Vagina (tissue), 2 donors: ENCODE results near the gene UPB1. TPM values are rescaled to one million over a fixed set of nuclear protein-coding genes. Genes with fewer than 3 reads are reported as not detected.

Experiments
- DNase-seq, 2 donors: peaks; one replicate each; pipeline ENCODE4 v3.0.0-alpha.2; 2017; ENCODE audit errors: extremely low spot score in 2 of 2
- H3K27ac ChIP-seq: fragments of 200-600 bp; sonication (generic); one replicate; pipeline ENCODE4 v1.5.1; 2019
- H3K27me3 ChIP-seq: fragments of 200-600 bp; sonication (generic); one replicate; pipeline ENCODE4 v1.5.1; 2019
- H3K36me3 ChIP-seq, 2 donors: fragments of 200-600 bp; sonication (generic); one replicate each; pipeline ENCODE4 v1.5.1; 2017 to 2019
- H3K4me1 ChIP-seq: fragments of 200-600 bp; sonication (generic); one replicate; pipeline ENCODE4 v1.5.1; 2019
- H3K4me3 ChIP-seq, 2 donors: fragments of 200-600 bp; sonication (generic); 1 replicate in 1 of 2; 2 replicates in 1 of 2; pipeline ENCODE4 v1.5.1; 2016 to 2019
- H3K9me3 ChIP-seq: fragments of 200-600 bp; sonication (generic); one replicate; pipeline ENCODE4 v1.5.1; 2019
- CTCF ChIP-seq, 3 experiments: fragments of 450-650 bp in 2 of 3; fragments of 200-600 bp in 1 of 3; sonication (generic) in 1 of 3; IDR thresholded peaks; one replicate each; pipeline ENCODE4 v1.5.1; 2017 to 2019; ENCODE audit warnings: antibody characterized with exemption in 3 of 3, mild to moderate bottlenecking in 2 of 3, moderate library complexity in 2 of 3
- POLR2A ChIP-seq, 2 donors: fragments of 450-650 bp; IDR thresholded peaks; one replicate each; pipeline ENCODE4 v1.6.1; 2017; ENCODE audit warnings: antibody characterized with exemption in 2 of 2, mild to moderate bottlenecking in 2 of 2, moderate library complexity in 2 of 2
- POLR2AphosphoS5 ChIP-seq, 2 donors: sonication (generic); formaldehyde crosslinking; IDR thresholded peaks; one replicate each; pipeline ENCODE4 v1.9.0; 2017; ENCODE audit warnings: antibody characterized with exemption in 2 of 2, mild to moderate bottlenecking in 2 of 2, low read depth in 1 of 2; ENCODE audit not compliant: insufficient read depth in 1 of 2
- intact Hi-C: fragments of 100-400 bp; cut with DNase I; formaldehyde crosslinking; loops from one replicate; pipeline ENCODE4 v1.15.1; 2023
- total RNA-seq: library from RNA; depleted of rRNA; stranded (reverse); fragments of >200 nt; gene quantifications from one replicate; pipeline ENCODE4 v1.2.3, GENCODE V29; 2016

Gene UPB1
- total RNA-seq, 1 donor from 2014 or later = not detected

- DNase-seq = no peak
- no peak for TF ChIP-seq POLR2AphosphoS5 (IDR thresholded peaks at IDR 0.05; ENCODE audit: insufficient read depth in 1 of 2, low read depth in 1 of 2)
- no peak for TF ChIP-seq POLR2A (IDR thresholded peaks at IDR 0.05)
- TF ChIP-seq CTCF (IDR thresholded peaks at IDR 0.05) = no peak
- H3K27ac ChIP-seq = no peak overlapping the region
- H3K27me3 ChIP-seq = no peaks in the 10 kb centered on the region
- intact Hi-C loops = loop anchor here (5.0 kb wide), 1 partner anchor 80 kb away; no protein-coding TSS in a partner anchor
- no peak overlapping the region for H3K4me3 ChIP-seq
- no peaks in the 10 kb centered on the region for H3K4me1 ChIP-seq
- no peaks in the 10 kb centered on the region for H3K36me3 ChIP-seq
- H3K9me3 ChIP-seq = no peaks in the 10 kb centered on the region
These were observed 6.9 kb downstream of the UPB1 start for GRCh38 chr22:24502034-24502433.

- Histone ChIP-seq H3K27me3 (no peaks in the 10 kb centered on the region), H3K4me3 (no peak overlapping the region), H3K36me3 (no peaks in the 10 kb centered on the region), H3K9me3 (no peaks in the 10 kb centered on the region), H3K27ac (no peak overlapping the region), H3K4me1 (no peaks in the 10 kb centered on the region)
- DNase-seq = no peak
- intact Hi-C loops = loop anchor here (5.0 kb wide), 1 partner anchor 80 kb away; no protein-coding TSS in a partner anchor
- no peak for TF ChIP-seq POLR2A (IDR thresholded peaks at IDR 0.05)
- TF ChIP-seq CTCF (IDR thresholded peaks at IDR 0.05) = no peak
- no peak for TF ChIP-seq POLR2AphosphoS5 (IDR thresholded peaks at IDR 0.05; ENCODE audit: insufficient read depth in 1 of 2, low read depth in 1 of 2)
These were observed 7.4 kb downstream of the UPB1 start for GRCh38 chr22:24502541-24502940.

GRCh38 chr22:24503137-24503842 is 8.2 kb downstream of the UPB1 start:
- intact Hi-C loops = loop anchor here (5.0 kb wide), 1 partner anchor 81 kb away; no protein-coding TSS in a partner anchor
- H3K4me3 ChIP-seq = no peak overlapping the region
- no peaks in the 10 kb centered on the region for H3K9me3 ChIP-seq
- H3K36me3 ChIP-seq = no peaks in the 10 kb centered on the region
- DNase-seq = no peak
- TF ChIP-seq CTCF (IDR thresholded peaks at IDR 0.05) = peak; percentile 19 to 54 (median 22)
- no peak for TF ChIP-seq POLR2AphosphoS5 (IDR thresholded peaks at IDR 0.05; ENCODE audit: insufficient read depth in 1 of 2, low read depth in 1 of 2)
- no peaks in the 10 kb centered on the region for H3K4me1 ChIP-seq
- H3K27me3 ChIP-seq = no peaks in the 10 kb centered on the region
- H3K27ac ChIP-seq = no peak overlapping the region

- Histone ChIP-seq H3K9me3 (no peaks in the 10 kb centered on the region), H3K27me3 (no peaks in the 10 kb centered on the region), H3K4me3 (no peak overlapping the region), H3K27ac (no peak overlapping the region), H3K4me1 (no peaks in the 10 kb centered on the region), H3K36me3 (no peaks in the 10 kb centered on the region)
- TF ChIP-seq POLR2AphosphoS5 (IDR thresholded peaks at IDR 0.05; ENCODE audit: insufficient read depth in 1 of 2, low read depth in 1 of 2) = no peak
- no peak for TF ChIP-seq CTCF (IDR thresholded peaks at IDR 0.05)
- no peak for TF ChIP-seq POLR2A (IDR thresholded peaks at IDR 0.05)
- intact Hi-C loops = loop anchor here (5.0 kb wide), 1 partner anchor 82 kb away; no protein-coding TSS in a partner anchor
- DNase-seq = no peak
These were observed 8.8 kb downstream of the UPB1 start for GRCh38 chr22:24503843-24504338.

- no peak for DNase-seq
- no peaks in the 10 kb centered on the region for H3K27me3 ChIP-seq
- no peaks in the 10 kb centered on the region for H3K4me1 ChIP-seq
- H3K4me3 ChIP-seq = no peak overlapping the region
- no peaks in the 10 kb centered on the region for H3K9me3 ChIP-seq
- no peak for TF ChIP-seq CTCF (IDR thresholded peaks at IDR 0.05)
- TF ChIP-seq POLR2A (IDR thresholded peaks at IDR 0.05) = no peak
- TF ChIP-seq POLR2AphosphoS5 (IDR thresholded peaks at IDR 0.05; ENCODE audit: insufficient read depth in 1 of 2, low read depth in 1 of 2) = no peak
- intact Hi-C loops = loop anchor here (5.0 kb wide), 1 partner anchor 82 kb away; no protein-coding TSS in a partner anchor
- no peak overlapping the region for H3K27ac ChIP-seq
- H3K36me3 ChIP-seq = no peaks in the 10 kb centered on the region
These were observed 9.4 kb downstream of the UPB1 start for GRCh38 chr22:24504540-24504939.
